Stimulated activated CD4-positive, alpha-beta T cell treated with anti-CD3 and anti-CD28 coated beads, Interleukin-4, amount 100 ng/mL, for 1 hour (primary cell): ENCODE data around the gene LRRN3.

Source experiments
- DNase-seq: peaks from one replicate; pipeline ENCODE4 v3.0.0-alpha.2; 2020

The LRRN3 gene

DNA sequence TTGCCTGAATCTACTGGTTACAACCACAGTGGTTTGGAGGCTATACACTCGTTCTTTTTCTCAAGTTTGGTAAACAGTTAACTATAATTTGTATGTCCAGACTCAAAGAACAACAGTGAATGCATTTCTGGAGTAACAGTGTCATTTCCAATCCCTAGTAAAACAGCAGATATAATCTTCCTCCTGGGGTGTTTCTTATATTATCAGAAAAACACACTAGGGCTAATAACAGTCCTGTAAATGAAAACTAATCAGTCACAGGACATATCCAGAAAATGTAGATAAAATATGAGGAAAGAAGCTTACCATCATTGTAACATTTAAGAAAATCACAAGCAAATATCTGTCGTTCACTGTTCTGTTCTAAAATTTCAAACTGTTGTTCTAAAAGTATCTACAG is 82.6 kb downstream of the LRRN3 start:
- no peak for DNase-seq

DNA sequence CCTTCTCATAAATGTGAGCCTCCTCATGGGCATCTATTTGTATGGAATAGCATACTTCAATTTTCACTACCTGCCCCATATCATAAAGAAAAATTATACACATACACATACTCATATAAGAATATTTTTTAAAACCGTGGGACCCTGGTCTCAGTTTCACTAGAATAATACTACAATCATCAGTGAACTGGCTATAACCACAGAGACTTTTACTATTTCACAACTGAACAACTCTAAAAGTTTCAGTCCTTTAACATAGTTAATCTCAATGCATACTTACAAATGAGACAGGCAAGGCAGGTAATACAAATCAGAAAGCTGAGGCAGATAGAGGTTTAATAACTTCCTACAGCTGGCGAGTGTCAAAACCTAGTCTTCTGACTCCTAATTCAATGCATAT is 83.1 kb downstream of the LRRN3 start:
- no peak for DNase-seq

DNA sequence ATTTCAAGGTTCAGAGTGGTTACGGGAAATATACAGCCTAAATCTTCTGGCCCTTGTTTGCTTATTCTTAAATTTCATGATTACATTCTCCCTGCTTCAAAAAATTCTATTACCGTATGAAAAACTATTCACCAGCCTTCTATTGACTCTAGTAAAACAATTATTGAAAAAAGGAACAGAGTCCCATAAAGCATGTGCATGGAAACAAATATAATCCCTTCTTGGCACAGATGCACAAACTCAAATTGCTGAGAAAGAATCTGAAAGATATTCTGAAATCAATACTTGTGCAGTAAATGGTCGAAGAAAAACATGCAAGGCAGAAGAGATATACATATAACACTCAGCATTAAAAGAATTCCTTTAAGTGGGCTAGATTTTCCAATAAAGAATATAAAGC is 83.6 kb downstream of the LRRN3 start:
- no peak for DNase-seq
